ENCODE measurements around the gene ACTN4.

The ACTN4 gene

GRCh38 chr19:38638461-38638860 is 9.0 kb upstream of the ACTN4 start:
- DNase-seq, result no peak

GRCh38 chr19:38639679-38640078 is 7.8 kb upstream of the ACTN4 start:
- no peak for DNase-seq

GRCh38 chr19:38640368-38640767 is 7.1 kb upstream of the ACTN4 start:
- no peak for DNase-seq

GRCh38 chr19:38642176-38642575 is 5.3 kb upstream of the ACTN4 start:
- no peak for DNase-seq

GRCh38 chr19:38644719-38645118 is 2.7 kb upstream of the ACTN4 start:
- DNase-seq, result no peak

GRCh38 chr19:38647966-38648768 is 718 bp downstream of the ACTN4 start:
- DNase-seq, result no peak

- no peak for DNase-seq
Measured at GRCh38 chr19:38648769-38649304, 1.4 kb downstream of the ACTN4 start.

GRCh38 chr19:38649305-38650171 is 2.1 kb downstream of the ACTN4 start:
- DNase-seq, result no peak

GRCh38 chr19:38650172-38650775 is 2.8 kb downstream of the ACTN4 start:
- no peak for DNase-seq

- no peak for DNase-seq
Measured at GRCh38 chr19:38650911-38651584, 3.6 kb downstream of the ACTN4 start.

GRCh38 chr19:38653028-38653571 is 5.7 kb downstream of the ACTN4 start:
- DNase-seq, result no peak

GRCh38 chr19:38654628-38655055 is 7.2 kb downstream of the ACTN4 start:
- DNase-seq, result no peak

GRCh38 chr19:38655148-38655824 is 7.8 kb downstream of the ACTN4 start:
- peak; percentile 23 to 29 for DNase-seq

GRCh38 chr19:38656171-38656981 is 8.9 kb downstream of the ACTN4 start:
- DNase-seq, result peak; percentile 51 to 52

GRCh38 chr19:38657633-38658222 is 10.3 kb downstream of the ACTN4 start:
- no peak for DNase-seq

- DNase-seq, result no peak
Measured at GRCh38 chr19:38658462-38659306, 11.2 kb downstream of the ACTN4 start.

GRCh38 chr19:38660724-38661123 is 13.3 kb downstream of the ACTN4 start:
- DNase-seq, result no peak

GRCh38 chr19:38661136-38661535 is 13.7 kb downstream of the ACTN4 start:
- DNase-seq, result no peak

GRCh38 chr19:38661996-38662395 is 14.5 kb downstream of the ACTN4 start:
- no peak for DNase-seq
